DOHH2 (cell line): ENCODE results near the gene GPRIN3.

ENCODE experiments used
- CTCF ChIP-seq: fragments of 200-600 bp; sonication (generic); IDR thresholded peaks from one replicate; pipeline ENCODE4 v1.5.1; 2014; ENCODE audit warnings: antibody characterized with exemption, mild to moderate bottlenecking, low read depth, low read length; ENCODE audit not compliant: poor library complexity, severe bottlenecking
- EZH2phosphoT487 ChIP-seq: fragments of 200-600 bp; sonication (generic); IDR thresholded peaks from 2 replicates; pipeline ENCODE4 v1.6.1; 2017; ENCODE audit warnings: borderline replicate concordance, mild to moderate bottlenecking, antibody characterized with exemption, low read length, moderate library complexity, mixed read lengths

DNA sequence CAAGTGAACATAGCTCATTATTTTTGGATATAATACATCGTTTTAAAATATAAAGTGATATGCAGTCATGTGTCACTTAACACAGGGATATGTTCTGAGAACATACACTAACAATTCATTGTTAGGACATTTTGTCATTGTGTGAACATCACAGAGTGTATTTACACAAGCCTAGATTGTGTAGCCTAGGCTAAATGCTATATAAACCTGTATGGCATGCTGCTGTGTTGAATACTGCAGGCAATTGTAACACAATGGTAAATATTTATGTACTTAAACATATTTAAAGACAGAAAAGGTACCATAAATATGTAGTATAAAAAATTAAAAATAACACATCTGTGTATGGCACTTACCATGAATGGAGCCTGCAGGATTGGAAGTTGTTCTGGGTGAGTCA lies 44.9 kb upstream of the GPRIN3 start:
- no peak for TF ChIP-seq CTCF
- TF ChIP-seq EZH2phosphoT487, result no peak
